ENCODE results near the gene GLMP.

DNA sequence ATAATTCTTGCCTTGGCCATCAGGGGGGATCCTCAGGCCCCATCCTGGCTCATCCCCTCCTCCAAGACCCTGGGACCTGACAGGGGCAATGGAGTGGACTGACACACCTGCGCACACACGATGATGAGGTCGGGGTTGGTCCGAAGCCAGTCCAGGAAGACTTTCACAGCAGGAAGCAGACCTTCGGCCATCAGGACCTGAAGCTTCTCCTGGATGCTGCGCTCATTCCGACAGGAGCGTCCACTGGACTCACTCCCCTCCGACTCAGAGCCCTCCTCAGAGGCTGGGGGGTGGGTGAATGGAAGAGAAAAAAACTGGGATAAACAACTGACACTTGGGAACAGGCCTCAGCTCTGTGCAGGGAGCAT lies 32.2 kb downstream of the GLMP start:
- no peak for TF ChIP-seq POLR2AphosphoS5 (IDR thresholded peaks at IDR 0.05; ENCODE audit: low read depth, low read length)
- TF ChIP-seq POLR2A (IDR thresholded peaks at IDR 0.05; ENCODE audit: low read depth, low read length): no peak
- no peak for TF ChIP-seq TAF1 (IDR thresholded peaks at IDR 0.05; ENCODE audit: low read depth, low read length)
- TF ChIP-seq SPI1 (IDR thresholded peaks at IDR 0.05; ENCODE audit: low read depth, low read length): no peak
